Central memory CD4-positive, alpha-beta T cell (primary cell): ENCODE data around the gene CDT1.
"Not testable (repeated sequence)": the region's sequence is repeated elsewhere in the genome, so short reads cannot be mapped to it uniquely, and the experiment has no call there.

Source experiments
- DNase-seq: peaks from one replicate; pipeline ENCODE4 v3.0.0; 2022

The CDT1 gene

GRCh38 chr16:88784074-88784855 lies 19.3 kb upstream of the CDT1 start:
- no peak for DNase-seq

GRCh38 chr16:88784856-88785105 lies 18.8 kb upstream of the CDT1 start:
- DNase-seq, result no peak

- peak; percentile 81 for DNase-seq
These were observed 18.3 kb upstream of the CDT1 start, which contains the start of gene PIEZO1 for GRCh38 chr16:88785106-88785924. Gene PIEZO1, minus strand, starts transcription at chr16:88785220. Its CDS starts 256 bp downstream, at chr16:88784964.

DNA sequence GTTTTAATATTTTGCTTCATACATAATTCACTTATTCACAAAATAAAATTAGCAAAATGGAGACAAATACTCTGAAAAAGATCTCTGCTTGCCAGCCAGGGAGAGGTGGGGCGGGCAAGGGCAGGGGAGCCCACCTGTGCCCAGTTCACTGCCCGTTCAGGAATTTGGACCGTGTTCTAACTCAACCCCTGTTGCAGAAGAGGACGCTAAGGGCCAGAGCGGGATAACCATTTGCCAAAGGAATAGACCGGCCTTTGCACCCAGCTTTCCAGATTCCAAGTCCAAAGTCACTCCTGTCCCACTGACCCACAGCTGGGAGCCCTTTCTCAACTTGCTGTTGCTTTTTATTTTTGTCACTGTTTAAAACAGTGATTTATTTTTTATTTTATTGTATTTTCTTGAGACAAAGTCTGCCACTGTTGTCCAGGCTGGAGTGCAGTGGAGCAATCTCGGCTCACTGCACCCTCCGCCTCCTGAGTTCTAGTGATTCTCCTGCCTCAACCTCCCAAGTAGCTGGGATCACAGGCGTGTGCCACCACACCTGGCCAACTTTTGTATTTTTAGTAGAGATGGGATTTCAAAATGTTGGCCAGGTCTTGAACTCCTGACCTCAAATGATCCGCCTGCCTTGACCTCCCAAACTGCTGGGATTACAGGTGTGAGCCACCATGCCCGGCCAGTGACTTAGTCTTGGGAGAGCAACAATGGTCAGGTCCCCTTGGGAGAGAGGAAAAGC lies 15.8 kb upstream of the CDT1 start:
- DNase-seq, result no peak

GRCh38 chr16:88788749-88789148 lies 14.8 kb upstream of the CDT1 start:
- DNase-seq, result not testable (repeated sequence)

DNA sequence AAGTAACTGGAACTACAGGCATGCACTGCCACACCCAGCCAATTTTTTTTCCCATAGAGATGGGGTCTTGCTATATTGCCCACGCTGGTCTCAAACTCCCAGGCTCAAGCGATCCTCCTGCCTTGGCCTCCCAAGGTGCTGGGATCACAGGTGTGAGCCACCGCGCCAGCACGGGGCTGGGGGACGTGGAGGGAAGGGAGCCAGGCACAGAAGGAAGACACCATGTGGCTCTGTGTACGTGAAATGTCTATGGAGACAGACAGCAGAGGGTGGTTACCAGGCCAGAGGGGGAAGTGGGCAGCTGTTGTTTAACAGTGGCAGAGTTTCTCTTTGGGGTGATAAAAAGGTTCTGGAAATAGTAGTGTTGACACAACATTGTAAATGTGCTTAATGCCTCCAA lies 14.0 kb upstream of the CDT1 start:
- DNase-seq, result no peak

- peak; percentile 61 for DNase-seq
These were observed 13.0 kb upstream of the CDT1 start for GRCh38 chr16:88790312-88791211.

DNA sequence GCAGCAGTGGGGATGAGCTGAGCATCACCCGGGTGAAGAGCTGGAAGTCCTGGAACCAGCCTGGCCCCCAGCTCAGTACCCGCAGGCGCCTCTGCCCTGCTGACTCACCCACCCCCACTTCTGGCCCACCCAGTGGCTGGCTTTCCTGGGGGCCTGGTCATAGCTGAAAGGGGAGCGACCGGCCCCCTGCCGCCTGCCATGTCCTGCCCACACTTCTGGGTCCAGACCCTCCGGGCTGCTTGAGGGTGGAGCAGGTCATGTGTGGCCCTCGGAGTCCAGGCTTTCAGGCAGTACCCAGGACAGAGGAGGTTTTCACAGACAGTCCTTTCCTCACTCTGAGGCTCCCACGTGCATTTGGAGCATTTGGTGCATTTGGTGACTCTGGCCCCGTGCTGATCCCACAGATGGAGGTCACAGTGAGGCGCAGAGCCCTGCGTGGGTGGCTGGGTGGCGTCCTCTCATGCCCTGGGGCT lies 11.5 kb upstream of the CDT1 start:
- DNase-seq, result no peak

DNA sequence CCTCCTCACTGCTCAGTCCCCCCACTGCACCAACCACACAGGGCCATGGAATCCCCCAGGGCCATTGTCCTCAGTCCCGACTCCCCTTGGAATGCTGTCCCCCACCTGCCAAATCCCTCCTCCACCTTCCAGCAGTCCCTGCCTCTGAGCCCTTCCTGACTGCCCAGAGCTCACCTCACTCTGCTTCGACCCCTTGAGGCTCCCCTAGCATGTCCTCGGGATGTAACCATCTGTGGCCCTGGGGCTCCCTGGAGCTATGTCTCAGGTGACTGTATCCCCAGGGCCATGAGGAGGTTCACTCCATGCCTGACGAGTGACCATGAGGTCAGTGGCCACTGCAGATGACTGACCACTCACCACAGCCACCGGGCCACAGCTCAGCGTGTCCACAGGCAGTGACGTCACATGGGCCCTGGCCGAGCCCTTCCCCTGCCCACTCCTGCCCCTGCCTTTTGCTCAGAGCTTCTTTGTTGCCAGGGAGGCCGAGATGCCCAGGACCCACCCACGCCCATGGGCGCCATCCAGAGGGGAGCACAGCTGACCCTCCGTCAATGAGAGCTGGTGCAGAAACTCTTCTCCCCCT lies 10.8 kb upstream of the CDT1 start:
- DNase-seq, result no peak

- DNase-seq, result no peak
These were observed 10.2 kb upstream of the CDT1 start for GRCh38 chr16:88793251-88793954.

GRCh38 chr16:88796278-88796677 lies 7.3 kb upstream of the CDT1 start:
- DNase-seq, result no peak

DNA sequence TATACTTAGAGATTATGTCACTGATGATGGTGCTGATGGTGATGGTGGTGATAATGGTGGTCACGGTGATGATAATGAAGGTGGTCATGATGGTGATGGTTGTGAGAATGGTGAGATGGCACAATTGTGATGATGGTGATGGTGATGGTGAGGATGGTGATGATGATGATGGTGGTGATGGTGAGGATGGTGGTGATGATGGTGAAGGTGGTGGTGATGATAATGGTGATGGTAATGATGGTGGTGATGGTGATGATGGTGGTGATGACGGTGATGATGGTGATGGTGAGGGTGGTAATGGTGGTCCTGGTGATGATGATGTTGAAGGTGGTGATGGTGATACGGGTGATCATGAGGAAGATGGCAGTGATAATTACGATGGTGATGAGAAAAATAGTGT lies 5.5 kb upstream of the CDT1 start:
- no peak for DNase-seq

DNA sequence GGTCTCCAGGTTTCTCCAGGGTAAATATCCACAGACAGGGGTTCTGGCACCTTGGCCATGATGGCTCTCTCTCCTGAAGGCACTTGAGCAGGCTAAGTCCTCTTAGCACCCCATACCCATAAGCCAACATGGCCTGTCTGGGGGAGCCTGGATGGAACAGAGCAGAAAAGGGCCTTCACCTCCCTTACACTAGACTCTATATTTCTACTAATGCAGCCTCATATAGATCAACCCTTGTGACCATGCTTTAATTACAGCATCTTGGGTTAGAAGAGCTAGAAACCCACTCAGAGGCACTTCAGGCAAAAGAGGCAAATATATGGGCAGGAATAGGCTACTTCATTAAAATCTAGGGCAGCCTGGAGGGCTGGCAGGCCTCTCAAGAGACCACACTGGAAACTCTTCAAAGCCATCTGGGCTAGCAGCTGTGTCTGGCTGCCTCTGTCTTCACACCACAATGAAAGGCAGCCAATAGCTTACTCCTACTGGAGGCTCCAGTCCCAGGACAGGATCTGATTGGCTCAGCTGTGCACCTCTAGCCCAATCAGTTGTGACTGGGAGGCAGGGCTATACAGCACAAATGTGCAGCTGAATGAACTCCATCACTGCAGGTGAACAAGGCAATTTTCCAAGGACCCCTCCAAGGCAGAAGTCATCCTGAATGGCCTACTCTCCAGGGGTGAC lies 4.7 kb upstream of the CDT1 start:
- DNase-seq, result no peak

DNA sequence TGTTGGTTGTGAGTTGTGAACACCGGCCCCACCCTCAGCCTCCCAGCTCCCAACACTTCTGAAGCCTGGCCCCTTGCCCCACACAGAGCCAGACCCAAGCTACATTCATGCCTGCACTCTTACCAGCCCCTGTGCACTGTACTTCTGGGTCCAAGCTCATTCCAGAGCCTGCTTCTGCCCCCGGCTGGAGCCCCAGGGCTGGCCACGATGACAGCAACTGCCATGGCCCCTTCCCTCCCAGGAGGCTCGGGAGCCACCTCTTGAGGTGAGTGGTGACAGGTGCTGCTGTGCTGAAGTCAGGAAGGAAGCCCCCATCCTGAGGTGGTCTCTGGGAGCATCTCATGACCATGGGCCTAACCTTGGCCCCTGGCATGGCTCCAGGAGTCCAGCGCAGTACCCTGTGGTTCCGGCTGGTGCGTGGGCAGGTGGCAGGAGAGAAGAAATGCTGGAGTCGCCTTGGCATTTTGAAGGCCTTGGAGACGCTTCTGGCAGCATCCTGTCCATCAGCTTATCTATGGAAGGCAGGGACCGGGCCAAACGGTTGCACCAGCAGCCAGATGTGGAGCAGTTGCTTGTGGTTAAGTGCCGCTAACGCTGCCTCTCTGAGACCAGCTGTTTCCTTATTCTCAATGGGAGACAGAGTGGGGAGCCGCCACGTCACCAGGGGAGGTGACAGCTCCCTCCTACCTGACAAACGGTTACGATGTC lies 3.9 kb upstream of the CDT1 start:
- DNase-seq, result no peak

GRCh38 chr16:88800277-88800592 lies 3.4 kb upstream of the CDT1 start:
- no peak for DNase-seq

DNA sequence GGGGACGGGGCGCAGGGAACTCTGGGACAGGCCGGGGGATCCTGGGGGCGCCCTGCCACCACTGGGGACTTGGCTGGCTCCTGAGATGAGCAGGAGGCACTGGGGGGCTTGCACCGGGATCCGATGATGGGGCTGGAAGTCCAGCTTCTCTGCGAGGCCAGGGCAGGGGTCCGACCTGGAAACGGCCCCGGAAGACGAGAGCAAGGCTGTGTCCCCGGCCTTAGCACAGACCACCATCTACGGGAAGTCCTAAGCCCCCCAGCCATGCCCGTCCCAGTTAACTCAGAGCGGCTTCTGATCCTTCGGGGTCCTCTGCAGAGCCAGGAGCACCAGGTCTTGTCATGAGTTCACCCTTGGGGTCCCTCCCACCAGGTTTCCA lies 573 bp downstream of the CDT1 start:
- no peak for DNase-seq

DNA sequence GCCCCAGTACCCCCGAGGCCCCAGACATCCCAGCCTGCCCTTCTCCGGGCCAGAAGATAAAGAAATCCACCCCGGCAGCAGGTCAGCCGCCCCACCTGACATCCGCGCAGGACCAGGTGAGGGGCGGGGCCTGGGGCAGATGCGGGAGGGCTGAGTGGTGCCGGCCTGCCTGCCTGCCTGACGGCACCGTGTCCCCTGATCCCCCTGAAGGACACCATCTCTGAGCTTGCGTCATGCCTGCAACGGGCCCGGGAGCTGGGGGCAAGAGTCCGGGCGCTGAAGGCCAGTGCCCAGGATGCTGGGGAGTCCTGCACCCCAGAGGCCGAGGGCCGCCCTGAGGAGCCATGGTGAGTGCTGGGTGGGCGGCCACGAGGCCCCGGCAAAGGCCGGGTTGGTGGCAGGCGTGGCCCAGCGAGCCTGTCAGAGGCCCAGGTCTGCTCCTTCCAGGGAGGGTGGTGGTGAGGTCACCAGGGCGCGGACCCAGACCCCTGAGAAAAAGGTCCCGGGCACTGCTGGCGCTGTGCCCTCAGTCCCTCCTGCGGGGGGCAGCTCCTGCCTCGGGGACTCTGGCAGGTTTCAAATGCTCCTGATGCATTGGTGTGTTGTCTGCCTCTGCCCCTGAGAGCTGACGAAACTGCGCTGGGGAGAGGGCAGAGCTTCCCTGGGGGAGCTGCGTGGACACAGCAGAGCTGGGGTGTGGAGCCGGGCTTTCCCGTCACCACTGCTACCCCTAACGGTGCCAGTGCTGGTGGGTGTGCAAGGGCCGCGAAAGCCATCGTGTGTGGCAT lies 1.2 kb downstream of the CDT1 start:
- no peak for DNase-seq

DNA sequence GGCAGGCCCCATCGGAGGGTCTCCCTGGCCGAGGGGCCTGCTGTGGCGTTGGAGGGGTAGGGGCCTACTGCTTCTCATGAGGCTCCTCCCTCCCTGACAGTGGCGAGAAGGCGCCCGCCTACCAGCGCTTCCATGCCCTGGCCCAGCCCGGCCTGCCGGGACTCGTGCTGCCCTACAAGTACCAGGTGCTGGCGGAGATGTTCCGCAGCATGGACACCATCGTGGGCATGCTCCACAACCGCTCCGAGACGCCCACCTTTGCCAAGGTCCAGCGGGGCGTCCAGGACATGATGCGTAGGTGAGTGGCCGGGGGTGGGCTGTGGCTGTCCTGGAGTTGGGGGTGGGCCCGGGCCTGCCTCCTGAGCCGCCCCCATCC lies 1.7 kb downstream of the CDT1 start:
- DNase-seq, result no peak

DNA sequence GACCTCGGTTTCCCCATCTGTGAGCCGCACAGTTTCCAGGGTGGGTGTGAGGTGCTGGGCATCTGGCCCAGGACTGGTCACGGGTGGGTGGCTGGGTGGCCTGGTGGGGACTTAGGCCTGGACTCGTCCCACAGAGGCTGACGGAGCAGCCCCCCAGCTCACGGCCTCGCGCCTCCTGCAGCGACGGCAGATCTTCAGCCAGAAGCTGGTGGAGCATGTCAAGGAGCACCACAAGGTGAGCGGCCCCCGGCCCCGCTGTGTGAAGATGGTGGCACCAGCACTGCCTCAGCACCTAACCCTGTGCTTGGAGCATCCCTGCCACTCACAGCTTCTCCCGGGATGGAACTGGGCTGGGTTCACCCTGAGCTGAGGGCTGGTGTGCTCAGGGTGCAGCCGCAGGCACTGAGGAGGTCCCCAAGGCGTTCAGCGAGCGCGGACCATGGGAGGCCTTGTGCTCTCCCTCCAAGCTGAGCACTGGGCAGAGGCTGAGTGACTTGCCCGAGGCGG lies 2.4 kb downstream of the CDT1 start:
- no peak for DNase-seq
